ENCODE results near the gene FUT9. TPM values are rescaled to one million over a fixed set of nuclear protein-coding genes. Genes with fewer than 3 reads are reported as not detected.

FUT9 gene
- total and polyA plus RNA-seq, 2 of the 13 experiments (the other 11 are each of a cell fraction or from before 2014, with no cell fraction given) = 0.01 TPM; not detected in 1

DNA sequence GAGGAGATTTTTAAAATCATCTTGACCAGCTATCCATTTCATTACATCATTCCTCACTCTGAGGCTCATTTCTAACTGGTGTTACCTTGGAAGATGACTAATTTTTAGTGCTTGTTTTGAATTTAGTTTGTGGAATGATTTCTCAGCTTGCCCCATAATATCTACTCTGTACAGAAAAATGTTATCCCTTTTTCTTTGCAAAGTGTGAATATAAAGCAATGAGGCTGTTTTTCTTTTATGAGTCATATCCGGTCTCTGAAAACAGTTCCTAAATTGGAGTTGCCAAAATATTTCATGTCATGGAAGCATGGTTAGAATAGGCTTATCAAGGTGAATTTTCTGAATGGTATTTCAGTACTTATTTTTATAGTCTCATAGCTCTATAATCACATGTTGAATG is 43.8 kb downstream of the FUT9 start:
- Histone ChIP-seq H3K9me3 (ENCODE audit: low read length) (no peaks in the 10 kb centered on the region), H4K20me1 (ENCODE audit: insufficient read depth, low read length) (no peaks in the 10 kb centered on the region), H3K4me1 (ENCODE audit: insufficient read depth, low read length) (no peaks in the 10 kb centered on the region), H3K4me2 (ENCODE audit: low read depth, low read length) (no peak overlapping the region), H3K36me3 (replicated peaks in 1 of 2; ENCODE audit: control insufficient read depth in 1 of 2, insufficient read depth in 2 of 2, low read length in 2 of 2) (no peaks in the 10 kb centered on the region), H3K79me2 (ENCODE audit: insufficient read depth, low read length) (no peaks in the 10 kb centered on the region), H3K27ac (ENCODE audit: extremely low read length, insufficient read depth, low read length) (no peak overlapping the region), H2AFZ (ENCODE audit: low read length) (no peak overlapping the region), H3K4me3 (replicated peaks in 1 of 3; ENCODE audit: insufficient read depth in 1 of 3, low read depth in 2 of 3, low read length in 3 of 3) (no peak overlapping the region), H3K27me3 (ENCODE audit: control insufficient read depth in 1 of 2, insufficient read depth in 2 of 2, low read length in 2 of 2) (no peaks in the 10 kb centered on the region), H3K9ac (ENCODE audit: insufficient read depth, low read depth, low read length) (no peak overlapping the region)
- ATAC-seq = no peak
- ChIA-PET POLR2A (no interaction called here), CTCF (ENCODE audit: low intra/inter-chr PET ratio, low total read pairs) (no interaction called here)
- in situ Hi-C loops (cut with HindIII; ENCODE audit: extremely low pct_ligation_motif_present, low pct_unique_long_range_greater_than_20kb) = no loop called here
- 92% methylated on average over 1 of the region's 1 CpG for WGBS (ENCODE audit: low lambda C conversion rate)
- DNase-seq (ENCODE audit: low spot score) = no peak
- BruUV-seq (replicated peaks) = no TSS peak
- intact Hi-C loops (cut with micrococcal nuclease; ENCODE audit: unreplicated experiment) = no loop called here
- FAIRE-seq = no peak
- TF ChIP-seq DNMT1 (CRISPR knock-in tag; IDR thresholded peaks at IDR 0.05) (no peak), ZNF816 (CRISPR knock-in tag; IDR thresholded peaks at IDR 0.05; ENCODE audit: borderline replicate concordance) (no peak), GABPB1 (CRISPR knock-in tag; IDR thresholded peaks at IDR 0.05) (no peak), MBD4 (IDR thresholded peaks at IDR 0.05; ENCODE audit: borderline replicate concordance, low read length) (no peak), SNAI1 (CRISPR knock-in tag; IDR thresholded peaks at IDR 0.05; ENCODE audit: borderline replicate concordance) (no peak), SIN3B (IDR thresholded peaks at IDR 0.05; ENCODE audit: low read length) (no peak), RARA (CRISPR knock-in tag; IDR thresholded peaks at IDR 0.05) (no peak), HDAC1 (CRISPR knock-in tag; IDR thresholded peaks at IDR 0.05) (no peak), KAT2B (IDR thresholded peaks at IDR 0.05; ENCODE audit: borderline replicate concordance, low read depth, low read length) (no peak), ZNF850 (CRISPR knock-in tag; conservative IDR thresholded peaks at IDR 0.05) (no peak), CENPX (CRISPR knock-in tag; IDR thresholded peaks at IDR 0.05) (no peak), MIXL1 (CRISPR knock-in tag; IDR thresholded peaks at IDR 0.05) (no peak)
- TF ChIP-seq, protein P1, sequence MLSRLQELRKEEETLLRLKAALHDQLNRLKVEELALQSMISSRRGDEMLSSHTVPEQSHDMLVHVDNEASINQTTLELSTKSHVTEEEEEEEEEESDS (CRISPR knock-in tag; IDR thresholded peaks at IDR 0.05; ENCODE audit: borderline replicate concordance) = no peak
- TF ChIP-seq, protein P2, sequence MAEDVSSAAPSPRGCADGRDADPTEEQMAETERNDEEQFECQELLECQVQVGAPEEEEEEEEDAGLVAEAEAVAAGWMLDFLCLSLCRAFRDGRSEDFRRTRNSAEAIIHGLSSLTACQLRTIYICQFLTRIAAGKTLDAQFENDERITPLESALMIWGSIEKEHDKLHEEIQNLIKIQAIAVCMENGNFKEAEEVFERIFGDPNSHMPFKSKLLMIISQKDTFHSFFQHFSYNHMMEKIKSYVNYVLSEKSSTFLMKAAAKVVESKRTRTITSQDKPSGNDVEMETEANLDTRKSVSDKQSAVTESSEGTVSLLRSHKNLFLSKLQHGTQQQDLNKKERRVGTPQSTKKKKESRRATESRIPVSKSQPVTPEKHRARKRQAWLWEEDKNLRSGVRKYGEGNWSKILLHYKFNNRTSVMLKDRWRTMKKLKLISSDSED (CRISPR knock-in tag; IDR thresholded peaks at IDR 0.05) = no peak
- TF ChIP-seq, protein P3, sequence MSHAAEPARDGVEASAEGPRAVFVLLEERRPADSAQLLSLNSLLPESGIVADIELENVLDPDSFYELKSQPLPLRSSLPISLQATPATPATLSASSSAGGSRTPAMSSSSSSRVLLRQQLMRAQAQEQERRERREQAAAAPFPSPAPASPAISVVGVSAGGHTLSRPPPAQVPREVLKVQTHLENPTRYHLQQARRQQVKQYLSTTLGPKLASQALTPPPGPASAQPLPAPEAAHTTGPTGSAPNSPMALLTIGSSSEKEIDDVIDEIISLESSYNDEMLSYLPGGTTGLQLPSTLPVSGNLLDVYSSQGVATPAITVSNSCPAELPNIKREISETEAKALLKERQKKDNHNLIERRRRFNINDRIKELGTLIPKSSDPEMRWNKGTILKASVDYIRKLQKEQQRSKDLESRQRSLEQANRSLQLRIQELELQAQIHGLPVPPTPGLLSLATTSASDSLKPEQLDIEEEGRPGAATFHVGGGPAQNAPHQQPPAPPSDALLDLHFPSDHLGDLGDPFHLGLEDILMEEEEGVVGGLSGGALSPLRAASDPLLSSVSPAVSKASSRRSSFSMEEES (CRISPR knock-in tag; IDR thresholded peaks at IDR 0.05) = no peak
- TF ChIP-seq, protein P4, sequence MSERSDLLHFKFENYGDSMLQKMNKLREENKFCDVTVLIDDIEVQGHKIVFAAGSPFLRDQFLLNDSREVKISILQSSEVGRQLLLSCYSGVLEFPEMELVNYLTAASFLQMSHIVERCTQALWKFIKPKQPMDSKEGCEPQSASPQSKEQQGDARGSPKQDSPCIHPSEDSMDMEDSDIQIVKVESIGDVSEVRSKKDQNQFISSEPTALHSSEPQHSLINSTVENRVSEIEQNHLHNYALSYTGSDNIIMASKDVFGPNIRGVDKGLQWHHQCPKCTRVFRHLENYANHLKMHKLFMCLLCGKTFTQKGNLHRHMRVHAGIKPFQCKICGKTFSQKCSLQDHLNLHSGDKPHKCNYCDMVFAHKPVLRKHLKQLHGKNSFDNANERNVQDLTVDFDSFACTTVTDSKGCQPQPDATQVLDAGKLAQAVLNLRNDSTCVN (CRISPR knock-in tag; IDR thresholded peaks at IDR 0.05; ENCODE audit: borderline replicate concordance) = no peak
- TF ChIP-seq, protein P5, sequence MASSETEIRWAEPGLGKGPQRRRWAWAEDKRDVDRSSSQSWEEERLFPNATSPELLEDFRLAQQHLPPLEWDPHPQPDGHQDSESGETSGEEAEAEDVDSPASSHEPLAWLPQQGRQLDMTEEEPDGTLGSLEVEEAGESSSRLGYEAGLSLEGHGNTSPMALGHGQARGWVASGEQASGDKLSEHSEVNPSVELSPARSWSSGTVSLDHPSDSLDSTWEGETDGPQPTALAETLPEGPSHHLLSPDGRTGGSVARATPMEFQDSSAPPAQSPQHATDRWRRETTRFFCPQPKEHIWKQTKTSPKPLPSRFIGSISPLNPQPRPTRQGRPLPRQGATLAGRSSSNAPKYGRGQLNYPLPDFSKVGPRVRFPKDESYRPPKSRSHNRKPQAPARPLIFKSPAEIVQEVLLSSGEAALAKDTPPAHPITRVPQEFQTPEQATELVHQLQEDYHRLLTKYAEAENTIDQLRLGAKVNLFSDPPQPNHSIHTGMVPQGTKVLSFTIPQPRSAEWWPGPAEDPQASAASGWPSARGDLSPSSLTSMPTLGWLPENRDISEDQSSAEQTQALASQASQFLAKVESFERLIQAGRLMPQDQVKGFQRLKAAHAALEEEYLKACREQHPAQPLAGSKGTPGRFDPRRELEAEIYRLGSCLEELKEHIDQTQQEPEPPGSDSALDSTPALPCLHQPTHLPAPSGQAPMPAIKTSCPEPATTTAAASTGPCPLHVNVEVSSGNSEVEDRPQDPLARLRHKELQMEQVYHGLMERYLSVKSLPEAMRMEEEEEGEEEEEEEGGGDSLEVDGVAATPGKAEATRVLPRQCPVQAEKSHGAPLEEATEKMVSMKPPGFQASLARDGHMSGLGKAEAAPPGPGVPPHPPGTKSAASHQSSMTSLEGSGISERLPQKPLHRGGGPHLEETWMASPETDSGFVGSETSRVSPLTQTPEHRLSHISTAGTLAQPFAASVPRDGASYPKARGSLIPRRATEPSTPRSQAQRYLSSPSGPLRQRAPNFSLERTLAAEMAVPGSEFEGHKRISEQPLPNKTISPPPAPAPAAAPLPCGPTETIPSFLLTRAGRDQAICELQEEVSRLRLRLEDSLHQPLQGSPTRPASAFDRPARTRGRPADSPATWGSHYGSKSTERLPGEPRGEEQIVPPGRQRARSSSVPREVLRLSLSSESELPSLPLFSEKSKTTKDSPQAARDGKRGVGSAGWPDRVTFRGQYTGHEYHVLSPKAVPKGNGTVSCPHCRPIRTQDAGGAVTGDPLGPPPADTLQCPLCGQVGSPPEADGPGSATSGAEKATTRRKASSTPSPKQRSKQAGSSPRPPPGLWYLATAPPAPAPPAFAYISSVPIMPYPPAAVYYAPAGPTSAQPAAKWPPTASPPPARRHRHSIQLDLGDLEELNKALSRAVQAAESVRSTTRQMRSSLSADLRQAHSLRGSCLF (CRISPR knock-in tag; IDR thresholded peaks at IDR 0.05; ENCODE audit: borderline replicate concordance) = no peak
